Common myeloid progenitor, CD34-positive (primary cell): ENCODE measurements around the gene C1D.

Experiments used
- CTCF ChIA-PET: fragments of 350-600 bp; sonication (Branson Sonifier 250); formaldehyde crosslinking; loops from one replicate; lab custom pipeline; 2021; ENCODE audit warnings: antibody characterized with exemption; lab: Charles Lee
- POLR2A ChIA-PET: fragments of 350-600 bp; sonication (Branson Sonifier 250); formaldehyde crosslinking; loops from one replicate; lab custom pipeline; 2021; ENCODE audit warnings: antibody characterized with exemption; lab: Charles Lee
- DNase-seq, 3 donors: peaks; one replicate each; pipeline versions ENCODE4 v3.0.0 to v3.0.0-alpha.2; 2013
- H3K27ac ChIP-seq, 2 experiments: 1 replicate in 1 of 2; 2 replicates in 1 of 2; pipeline ENCODE4 v1.7.0; 2013; ENCODE audit warnings: inconsistent platforms in 2 of 2, low read length in 2 of 2, mild to moderate bottlenecking in 2 of 2, low read depth in 1 of 2, moderate library complexity in 1 of 2; ENCODE audit not compliant: severe bottlenecking in 2 of 2, insufficient read depth in 1 of 2, poor library complexity in 1 of 2
- H3K27me3 ChIP-seq, 5 experiments: replicated peaks in 2 of 5; 1 replicate in 3 of 5; 2 replicates in 2 of 5; pipeline versions ENCODE4 v1.6.1 to v1.7.0; 2013; ENCODE audit warnings: low read length in 4 of 5, mild to moderate bottlenecking in 2 of 5, moderate library complexity in 2 of 5, inconsistent platforms in 1 of 5; ENCODE audit not compliant: insufficient read depth in 5 of 5, control insufficient read depth in 4 of 5
- H3K36me3 ChIP-seq, 4 experiments: 1 replicate in 2 of 4; 2 replicates in 2 of 4; pipeline versions ENCODE4 v1.6.1 to v1.7.0; 2013; ENCODE audit warnings: low read length in 3 of 4, control low read depth in 1 of 4, mild to moderate bottlenecking in 1 of 4; ENCODE audit not compliant: control insufficient read depth in 4 of 4, insufficient read depth in 4 of 4
- H3K4me1 ChIP-seq, 4 experiments: 1 replicate in 3 of 4; 2 replicates in 1 of 4; pipeline versions ENCODE4 v1.6.1 to v1.7.1; 2013; ENCODE audit warnings: low read length in 3 of 4, mild to moderate bottlenecking in 3 of 4, control low read depth in 1 of 4, inconsistent platforms in 1 of 4, moderate library complexity in 1 of 4; ENCODE audit not compliant: control insufficient read depth in 4 of 4, insufficient read depth in 4 of 4; ENCODE audit errors: control extremely low read depth in 1 of 4
- H3K4me3 ChIP-seq, 7 experiments: 1 replicate in 4 of 7; 2 replicates in 3 of 7; pipeline versions ENCODE4 v1.5.1 to v1.7.0; 2013; ENCODE audit warnings: mild to moderate bottlenecking in 7 of 7, low read length in 6 of 7, moderate library complexity in 6 of 7, inconsistent platforms in 2 of 7, low read depth in 2 of 7, control low read depth in 1 of 7; ENCODE audit not compliant: insufficient read depth in 4 of 7, control insufficient read depth in 1 of 7; ENCODE audit errors: extremely low read depth in 1 of 7
- H3K9me3 ChIP-seq, 5 experiments: 1 replicate in 4 of 5; 2 replicates in 1 of 5; pipeline versions ENCODE4 v1.6.1 to v1.7.1; 2013; ENCODE audit warnings: low read length in 4 of 5, mild to moderate bottlenecking in 2 of 5, inconsistent platforms in 1 of 5, low read depth in 1 of 5, moderate library complexity in 1 of 5; ENCODE audit not compliant: control insufficient read depth in 4 of 5, insufficient read depth in 2 of 5; ENCODE audit errors: control extremely low read depth in 1 of 5
- WGBS: methylation state at CpG from one replicate; pipeline ENCODE4 v1.1.5; 2013; ENCODE audit not compliant: insufficient coverage; 5-methylcytosine and 5-hydroxymethylcytosine counted together

Gene C1D

DNA sequence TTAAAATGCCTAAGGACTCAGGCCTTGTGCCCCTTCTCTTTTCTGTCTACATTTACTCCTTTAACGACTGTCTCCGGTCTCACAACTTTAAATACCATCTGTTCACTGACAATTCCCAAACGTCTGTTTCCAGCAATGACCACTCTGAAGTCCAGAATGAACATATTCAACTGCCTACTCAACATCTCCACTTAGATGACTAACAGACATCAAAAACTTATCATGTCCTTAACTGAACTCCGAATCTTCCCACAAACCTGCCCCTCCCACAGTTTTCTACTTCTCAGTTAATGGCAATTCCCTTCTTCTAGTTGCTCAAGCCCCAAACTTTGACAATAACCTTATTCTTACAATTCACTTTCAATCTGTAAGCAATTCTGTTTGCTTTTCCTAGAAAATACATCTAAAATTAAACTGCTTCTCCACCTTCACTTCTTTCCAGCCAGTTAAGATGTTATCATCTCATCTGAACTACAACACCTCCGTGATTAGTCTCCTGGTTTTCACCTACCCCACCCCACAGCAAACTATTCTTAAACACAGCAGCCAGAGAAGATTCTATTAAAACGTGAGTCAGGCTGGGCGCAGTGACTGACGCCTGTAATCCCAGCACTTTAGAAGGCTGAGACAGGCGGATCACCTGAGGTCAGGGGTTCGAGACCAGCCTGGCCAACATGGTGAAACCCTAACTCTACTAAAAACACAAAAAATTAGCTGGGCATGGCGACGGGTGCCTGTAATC is 2.8 kb downstream of the C1D start:
- H3K27ac ChIP-seq = no peak overlapping the region

DNA sequence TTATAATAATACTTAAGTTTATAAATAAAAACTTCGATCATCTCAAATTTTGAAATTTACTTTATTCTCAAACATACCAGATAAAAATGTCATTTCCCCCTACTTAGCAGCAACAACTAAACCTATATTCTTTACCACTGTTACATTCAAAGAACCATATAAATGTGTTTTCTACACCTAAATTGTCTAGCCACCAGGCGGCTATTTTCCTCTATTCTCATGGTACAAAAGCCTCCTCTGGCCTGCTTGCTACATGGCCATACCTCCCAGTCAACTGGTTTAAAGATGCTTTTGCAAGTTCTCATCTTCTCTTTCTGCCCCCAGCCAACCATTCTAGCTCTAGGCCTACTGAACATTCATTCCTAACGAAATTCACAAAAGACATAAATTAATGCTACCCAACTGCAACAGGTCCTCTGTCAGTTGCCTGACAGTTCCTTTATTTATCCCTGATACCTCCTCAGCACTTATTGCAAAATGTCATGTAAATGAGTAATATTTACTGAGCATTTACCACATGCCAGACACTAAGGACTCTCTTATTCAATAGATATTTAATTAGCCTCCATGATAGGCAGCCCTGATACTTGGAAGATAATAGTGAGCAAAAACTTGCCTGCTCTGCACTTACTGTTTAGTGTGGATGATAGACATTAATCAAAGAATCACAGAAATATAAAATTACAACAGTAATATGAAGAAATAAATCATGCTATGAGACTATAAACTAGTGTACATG is 5.0 kb downstream of the C1D start:
- Histone ChIP-seq H3K27me3 (no peaks in the 10 kb centered on the region), H3K27ac (no peak overlapping the region), H3K36me3 (peaks cover 0 to 3% (median 2%) of the 10 kb centered on the region in 4 experiments), H3K4me3 (no peak overlapping the region), H3K9me3 (no peaks in the 10 kb centered on the region), H3K4me1 (peaks cover 0 to 14% (median 11%) of the 10 kb centered on the region in 4 experiments)
- WGBS = 100% methylated on average over 2 of the region's 3 CpGs
- POLR2A ChIA-PET = no interaction called here
- CTCF ChIA-PET = interaction anchor here (0.7 kb wide), 1 partner anchor 1111 kb away, joined by 4 read pairs; no protein-coding TSS in a partner anchor
- peak; percentile 3 to 30 (median 22) for DNase-seq

More for the DNA sequence above, 2.8 kb downstream of the C1D start:
- 98% methylated on average over 9 of the region's 12 CpGs for WGBS
- Histone ChIP-seq H3K4me1 (peaks cover 0 to 20% (median 15%) of the 10 kb centered on the region in 4 experiments), H3K36me3 (peaks cover 0 to 3% (median 1%) of the 10 kb centered on the region in 4 experiments), H3K27me3 (no peaks in the 10 kb centered on the region), H3K4me3 (no peak overlapping the region), H3K9me3 (no peaks in the 10 kb centered on the region)
- ChIA-PET CTCF (no interaction called here), POLR2A (no interaction called here)
- DNase-seq = no peak

DNA sequence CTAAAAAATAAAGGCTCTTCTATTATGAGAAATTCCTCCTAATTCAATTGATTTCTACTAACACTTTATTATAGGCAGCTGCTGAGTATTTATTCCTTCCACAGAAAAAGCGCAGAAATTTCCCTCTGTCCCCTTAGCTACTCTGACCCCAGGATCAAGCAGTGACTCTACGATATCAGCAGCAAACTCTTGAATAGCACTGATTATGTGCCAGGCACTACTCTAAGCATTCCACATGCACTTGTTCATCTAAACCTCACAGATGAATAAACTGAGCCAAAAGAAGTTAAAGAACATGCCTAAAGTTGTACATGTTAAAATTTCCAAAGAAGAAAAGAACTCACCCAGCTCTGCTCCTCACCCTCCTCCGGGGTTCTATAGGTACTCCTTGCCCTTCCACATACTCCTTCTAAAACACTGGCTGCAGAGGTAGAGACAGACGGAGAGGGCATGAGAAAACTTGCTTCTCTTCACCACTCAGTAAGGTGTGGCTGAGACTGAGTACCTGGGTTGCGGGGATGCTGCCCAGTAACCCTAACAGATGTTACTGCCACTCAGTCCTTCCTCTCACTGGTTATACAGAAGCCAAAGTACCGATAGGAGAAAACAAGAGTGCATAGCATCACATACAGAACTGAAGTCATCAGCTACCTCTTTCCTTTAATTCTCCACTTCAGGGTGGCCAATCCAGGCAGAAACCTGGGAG is 9.9 kb downstream of the C1D start:
- DNase-seq = no peak
- Histone ChIP-seq H3K4me3 (no peak overlapping the region), H3K27ac (no peak overlapping the region), H3K9me3 (no peaks in the 10 kb centered on the region), H3K27me3 (no peaks in the 10 kb centered on the region), H3K4me1 (no peaks in the 10 kb centered on the region), H3K36me3 (peaks cover 0 to 4% (median 1%) of the 10 kb centered on the region in 4 experiments)
- CTCF ChIA-PET = interaction anchor here (0.8 to 2.4 kb wide), 2 partner anchors 13 to 267 kb away, joined by 3 to 8 read pairs; no protein-coding TSS in a partner anchor
- POLR2A ChIA-PET = no interaction called here
- 93% methylated on average over 5 of the region's 6 CpGs for WGBS

DNA sequence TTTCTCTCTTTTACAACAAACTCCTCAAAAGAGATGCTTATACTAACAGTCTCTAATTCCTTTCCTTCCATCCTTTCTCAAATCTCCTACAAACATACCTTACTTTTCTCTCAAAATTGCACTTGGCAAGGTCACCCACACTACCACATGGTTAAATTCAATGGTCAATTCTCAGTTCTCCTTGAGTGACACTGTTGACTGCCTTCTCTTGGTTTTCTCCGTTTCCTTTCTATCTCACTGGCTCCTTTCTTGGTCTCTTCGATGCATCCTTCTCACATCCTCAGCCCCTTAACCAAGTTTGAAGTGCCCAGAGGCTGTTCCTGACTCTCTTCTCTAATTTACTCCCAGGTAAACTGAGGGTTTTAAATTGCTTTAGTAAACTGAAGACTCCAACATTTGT is 12.5 kb downstream of the C1D start:
- no peak overlapping the region for H3K4me3 ChIP-seq
- ChIA-PET POLR2A (no interaction called here), CTCF (no interaction called here)
- no peak for DNase-seq
- no peaks in the 10 kb centered on the region for H3K27me3 ChIP-seq
- peaks cover 1 to 6% (median 3%) of the 10 kb centered on the region in 4 experiments for H3K36me3 ChIP-seq
- no peaks in the 10 kb centered on the region for H3K4me1 ChIP-seq
- no peak overlapping the region for H3K27ac ChIP-seq
- 100% methylated on average over 1 of the region's 2 CpGs for WGBS
- H3K9me3 ChIP-seq = no peaks in the 10 kb centered on the region

DNA sequence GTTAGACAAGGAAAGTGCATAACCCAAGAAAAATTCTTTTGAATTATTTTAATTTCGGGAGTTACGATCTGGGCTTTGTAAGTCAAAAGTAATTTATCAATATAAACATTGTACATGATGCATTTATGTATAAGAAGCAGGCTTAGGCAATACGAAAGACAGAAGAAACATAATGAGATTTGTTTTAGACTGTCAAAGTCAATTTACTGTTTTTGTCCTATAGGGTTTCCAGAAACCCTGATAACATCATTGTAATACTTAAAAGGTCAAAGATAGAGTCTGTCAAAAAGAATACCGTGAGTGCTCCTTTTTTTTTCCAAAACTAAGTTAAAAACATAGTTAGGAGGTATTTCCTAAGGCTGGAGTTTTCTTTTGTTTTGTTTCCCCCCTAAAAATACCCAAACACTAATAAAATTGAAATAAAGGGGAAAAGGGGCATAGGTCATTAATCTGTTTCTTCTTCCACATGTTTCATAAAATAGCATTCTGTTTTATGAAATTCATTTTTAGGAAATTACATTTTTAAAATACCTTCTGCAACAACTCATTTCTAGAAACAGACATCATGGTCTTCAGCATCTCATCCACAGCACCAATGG is 16.1 kb downstream of the C1D start:
- peaks cover 7 to 11% (median 9%) of the 10 kb centered on the region in 4 experiments for H3K36me3 ChIP-seq
- CTCF ChIA-PET = no interaction called here
- no peaks in the 10 kb centered on the region for H3K4me1 ChIP-seq
- POLR2A ChIA-PET = no interaction called here
- no peak overlapping the region for H3K27ac ChIP-seq
- no peaks in the 10 kb centered on the region for H3K9me3 ChIP-seq
- no peak for DNase-seq
- no peaks in the 10 kb centered on the region for H3K27me3 ChIP-seq
- no CpG with 5 or more reads among the region's 4 CpGs for WGBS
- H3K4me3 ChIP-seq = no peak overlapping the region

DNA sequence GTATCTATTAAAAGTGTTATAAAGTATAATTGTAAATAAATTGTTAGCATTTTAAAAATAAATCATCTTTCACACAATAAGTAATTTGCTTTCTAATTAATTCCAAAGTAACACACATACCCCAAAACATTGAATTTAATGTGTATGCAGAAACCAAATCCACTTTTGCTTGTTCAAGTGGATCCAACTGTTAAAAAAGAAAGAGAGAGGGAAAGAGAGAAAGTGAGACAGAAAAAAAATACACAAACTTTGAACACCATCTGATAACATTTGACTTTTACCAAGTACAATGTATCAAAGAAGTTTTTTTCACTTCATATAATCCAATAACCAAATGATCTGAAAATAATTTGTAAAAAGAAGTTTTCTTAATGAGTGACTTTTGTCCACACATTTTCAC is 16.6 kb downstream of the C1D start:
- H3K4me3 ChIP-seq = no peak overlapping the region
- ChIA-PET POLR2A (no interaction called here), CTCF (no interaction called here)
- no peaks in the 10 kb centered on the region for H3K4me1 ChIP-seq
- no peak for DNase-seq
- no peak overlapping the region for H3K27ac ChIP-seq
- H3K9me3 ChIP-seq = no peaks in the 10 kb centered on the region
- H3K36me3 ChIP-seq = peaks cover 7 to 11% (median 9%) of the 10 kb centered on the region in 4 experiments
- H3K27me3 ChIP-seq = no peaks in the 10 kb centered on the region
